LNCaP clone FGC (cell line): Measurements from ENCODE around the gene NT5C2.

ENCODE experiments used
- DNase-seq: peaks from one replicate; pipeline ENCODE4 v3.0.0-alpha.2; 2011; ENCODE audit warnings: low read depth
- H3K4me3 ChIP-seq: 2 replicates; pipeline ENCODE4 v1.5.1; 2011; ENCODE audit warnings: mild to moderate bottlenecking, low read depth, low read length, control low read depth
- TF ChIP-seq, protein P1 (sequence below): IDR thresholded peaks from 2 replicates; pipeline ENCODE4 v1.5.1; 2012; ENCODE audit warnings: mild to moderate bottlenecking; ENCODE audit not compliant: control insufficient read depth, insufficient read depth; ENCODE audit errors: extremely low read depth

The NT5C2 gene

DNA sequence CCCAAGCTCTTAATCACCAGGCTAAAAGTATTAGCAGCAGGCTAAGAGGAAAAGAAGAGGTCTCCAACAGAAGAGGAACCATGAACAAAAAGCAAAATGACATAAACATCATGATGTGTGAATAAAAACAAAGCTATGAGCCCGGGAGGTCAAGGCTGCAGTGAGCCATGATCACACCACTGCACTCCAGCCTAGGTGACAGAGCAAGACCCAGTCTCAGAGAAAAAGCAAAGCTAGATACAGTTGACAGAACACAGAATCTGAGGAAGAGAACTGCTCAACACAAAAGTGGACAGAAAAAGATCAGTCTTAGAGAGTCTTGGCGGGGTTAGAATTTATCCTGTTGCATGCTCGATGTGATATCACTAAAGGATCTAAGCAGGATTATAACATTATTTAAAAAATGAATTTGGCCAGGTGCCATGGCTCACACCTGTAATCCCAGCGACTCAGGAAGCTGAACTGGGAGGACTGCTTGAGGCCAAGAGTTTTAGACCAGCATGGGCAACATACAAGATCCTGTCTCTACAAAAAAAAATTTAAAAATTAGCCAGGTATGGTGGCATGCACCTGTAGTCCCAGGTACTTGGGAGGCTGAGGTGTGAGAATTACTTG, 37.5 kb downstream of the NT5C2 start:
- TF ChIP-seq, protein P1, sequence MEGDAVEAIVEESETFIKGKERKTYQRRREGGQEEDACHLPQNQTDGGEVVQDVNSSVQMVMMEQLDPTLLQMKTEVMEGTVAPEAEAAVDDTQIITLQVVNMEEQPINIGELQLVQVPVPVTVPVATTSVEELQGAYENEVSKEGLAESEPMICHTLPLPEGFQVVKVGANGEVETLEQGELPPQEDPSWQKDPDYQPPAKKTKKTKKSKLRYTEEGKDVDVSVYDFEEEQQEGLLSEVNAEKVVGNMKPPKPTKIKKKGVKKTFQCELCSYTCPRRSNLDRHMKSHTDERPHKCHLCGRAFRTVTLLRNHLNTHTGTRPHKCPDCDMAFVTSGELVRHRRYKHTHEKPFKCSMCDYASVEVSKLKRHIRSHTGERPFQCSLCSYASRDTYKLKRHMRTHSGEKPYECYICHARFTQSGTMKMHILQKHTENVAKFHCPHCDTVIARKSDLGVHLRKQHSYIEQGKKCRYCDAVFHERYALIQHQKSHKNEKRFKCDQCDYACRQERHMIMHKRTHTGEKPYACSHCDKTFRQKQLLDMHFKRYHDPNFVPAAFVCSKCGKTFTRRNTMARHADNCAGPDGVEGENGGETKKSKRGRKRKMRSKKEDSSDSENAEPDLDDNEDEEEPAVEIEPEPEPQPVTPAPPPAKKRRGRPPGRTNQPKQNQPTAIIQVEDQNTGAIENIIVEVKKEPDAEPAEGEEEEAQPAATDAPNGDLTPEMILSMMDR: no peak
- H3K4me3 ChIP-seq: peak overlapping the region; percentile 33
- DNase-seq: no peak

DNA sequence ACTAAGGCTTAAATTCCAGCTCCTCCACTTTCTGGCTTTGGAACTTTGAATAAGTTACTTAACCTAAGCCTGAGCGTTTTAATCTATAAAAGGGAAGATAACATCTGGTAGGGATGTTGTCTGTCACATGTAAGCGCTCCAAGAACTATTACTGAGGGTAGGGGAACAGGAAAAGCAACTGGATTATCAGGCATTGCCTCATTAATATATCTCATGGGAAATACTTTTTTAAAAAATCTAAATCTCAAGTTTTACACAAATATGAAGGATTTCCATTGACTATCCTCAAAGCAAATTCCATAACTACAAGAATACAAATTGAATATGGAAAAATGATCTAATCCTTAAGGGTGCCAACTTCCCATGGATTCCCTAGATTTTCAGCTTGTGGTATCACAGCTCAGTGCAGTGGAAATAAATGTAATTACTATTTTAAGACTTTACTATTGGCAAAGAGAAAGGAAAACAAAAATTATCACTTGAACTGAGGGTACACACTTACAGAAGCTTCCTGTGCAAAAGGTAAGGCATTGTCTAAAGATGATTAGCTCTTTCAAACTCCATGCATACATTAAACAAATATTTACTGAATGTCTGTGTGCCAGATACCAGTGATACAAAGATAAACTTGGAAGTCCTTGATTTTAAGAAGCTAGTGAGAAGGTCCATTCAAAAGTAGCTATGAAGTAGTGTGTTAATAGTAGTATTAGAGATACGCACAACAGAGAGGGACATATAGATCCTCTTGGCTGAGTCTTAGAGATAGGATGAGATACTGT, 38.4 kb downstream of the NT5C2 start:
- DNase-seq: peak; percentile 91
- peak overlapping the region; percentile 42 for H3K4me3 ChIP-seq
- TF ChIP-seq, protein P1: no peak

DNA sequence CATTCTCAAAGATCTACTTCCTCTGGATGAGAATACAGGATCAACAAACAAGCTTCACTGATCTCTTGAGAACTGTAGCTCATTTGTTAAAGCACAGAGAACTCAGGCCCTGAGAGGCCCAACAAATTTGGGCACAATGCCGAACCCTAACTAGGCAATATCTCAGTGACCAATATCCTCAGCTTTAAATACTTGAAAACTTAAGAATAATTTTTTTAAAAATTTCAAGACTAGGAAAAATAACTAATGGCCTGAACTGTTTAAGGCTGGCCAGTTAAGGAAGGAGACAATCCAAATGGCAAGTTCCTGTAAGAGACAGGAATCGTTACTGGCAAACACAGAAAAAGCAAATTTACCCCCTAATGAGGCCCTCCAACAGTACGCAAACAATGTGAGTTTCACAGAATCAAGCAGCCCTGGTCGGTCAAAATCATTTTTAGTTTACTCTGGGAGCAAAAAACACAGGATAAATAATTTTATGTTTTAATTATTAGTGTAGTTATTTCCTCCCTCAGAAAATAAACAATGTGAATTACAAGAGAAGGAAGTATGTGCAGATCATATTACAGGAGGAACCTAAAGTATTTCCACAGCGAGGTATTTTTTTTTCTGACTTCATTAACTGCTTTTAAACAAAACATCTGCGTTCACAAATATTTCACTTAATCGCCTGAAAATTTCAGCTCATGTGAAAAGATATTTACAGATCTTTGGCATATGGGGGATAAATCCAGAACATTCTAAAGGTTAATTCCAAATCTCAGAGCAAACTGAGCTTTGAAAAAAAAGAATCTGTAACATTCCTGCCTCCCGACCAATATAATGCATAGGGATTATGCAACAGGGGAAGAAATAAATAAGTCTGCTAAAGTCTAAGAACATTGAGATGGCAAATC, 39.5 kb downstream of the NT5C2 start:
- H3K4me3 ChIP-seq: peak overlapping the region; percentile 42
- peak; percentile 49 for DNase-seq
- TF ChIP-seq, protein P1: no peak

DNA sequence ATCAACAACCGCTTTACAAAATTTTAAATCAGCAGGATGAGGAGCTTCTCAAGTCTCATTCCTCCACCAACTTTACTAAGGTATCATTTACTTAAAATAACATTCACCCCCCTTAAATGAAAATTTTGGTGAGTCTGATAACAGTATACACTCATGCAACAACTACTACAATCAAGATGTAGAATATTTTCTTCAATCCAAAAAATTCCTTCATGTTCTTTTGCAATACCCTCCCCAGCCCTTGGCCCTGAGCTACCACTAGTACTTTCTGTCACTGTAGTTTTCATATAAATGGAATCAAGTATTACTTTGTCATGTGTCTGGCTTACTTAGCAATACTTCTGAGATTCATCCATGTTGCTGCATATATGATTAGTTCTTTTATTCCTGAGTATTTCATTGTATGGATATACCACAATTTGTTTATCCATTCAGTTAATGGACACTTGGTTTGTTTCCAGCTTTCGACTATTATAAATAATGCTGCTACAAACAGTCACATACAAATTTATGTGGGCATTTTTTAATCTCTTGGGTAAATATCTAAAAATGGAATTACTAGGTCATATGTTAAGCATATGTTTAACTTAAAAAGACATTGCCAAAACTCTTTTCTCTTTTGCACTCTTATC, 43.0 kb downstream of the NT5C2 start:
- TF ChIP-seq, protein P1: no peak
- no peak for DNase-seq
- H3K4me3 ChIP-seq: no peak overlapping the region

DNA sequence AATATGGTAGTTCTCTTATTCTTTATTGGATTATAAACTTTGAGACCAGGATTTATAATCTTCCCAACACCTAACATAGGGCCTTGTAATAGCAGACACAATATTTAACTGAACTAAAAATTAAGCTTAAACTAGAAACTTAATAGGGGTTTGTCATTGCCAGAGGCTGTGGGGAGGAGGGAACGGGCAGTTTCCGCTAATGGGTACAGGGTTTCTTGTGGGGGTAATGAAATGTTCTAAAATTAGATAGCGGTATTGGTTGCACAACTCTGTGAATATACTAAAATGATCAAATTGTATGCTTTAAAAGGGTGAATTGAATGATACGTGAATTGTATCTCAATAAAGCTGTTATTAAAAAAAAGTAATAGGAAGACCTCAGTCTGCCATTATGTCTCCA, 45.4 kb downstream of the NT5C2 start:
- H3K4me3 ChIP-seq: no peak overlapping the region
- TF ChIP-seq, protein P1: no peak
- DNase-seq: no peak

DNA sequence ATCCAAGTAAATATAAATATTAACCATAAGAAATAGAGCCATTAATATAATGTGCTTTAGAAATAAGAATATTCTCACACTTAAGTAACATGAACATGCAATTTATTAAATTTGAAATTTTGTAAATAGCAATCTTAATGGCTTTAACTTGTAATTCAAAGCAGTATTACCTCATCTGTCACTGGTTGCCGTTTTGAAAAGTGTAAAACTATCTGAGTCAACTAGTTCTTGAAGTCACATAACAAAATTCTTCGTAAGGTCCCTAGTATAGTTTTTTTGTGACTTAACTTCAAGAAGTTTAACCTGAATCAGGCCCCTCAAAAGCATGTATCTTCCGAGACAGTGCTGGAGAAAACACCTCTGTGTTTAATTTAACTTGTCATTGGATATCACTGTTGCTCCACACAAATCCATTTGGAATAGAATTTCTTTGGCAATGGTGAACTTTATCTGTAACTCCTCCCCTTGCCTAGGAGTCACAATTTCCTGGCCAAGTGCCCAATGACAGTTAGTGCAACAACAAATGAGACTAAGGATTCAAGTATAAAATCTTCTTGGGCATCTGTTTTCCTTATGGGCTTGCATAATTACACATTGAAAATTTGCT, 47.1 kb downstream of the NT5C2 start:
- no peak overlapping the region for H3K4me3 ChIP-seq
- TF ChIP-seq, protein P1: no peak
- DNase-seq: peak; percentile 31
